CD4-positive, alpha-beta T cell treated with Interleukin-17A for 4 hours (primary cell): ENCODE measurements around the gene NPL.

Experiments
- DNase-seq: peaks from one replicate; pipeline ENCODE4 v3.0.0-alpha.2; 2020; ENCODE audit warnings: mixed read lengths

Gene NPL

DNA sequence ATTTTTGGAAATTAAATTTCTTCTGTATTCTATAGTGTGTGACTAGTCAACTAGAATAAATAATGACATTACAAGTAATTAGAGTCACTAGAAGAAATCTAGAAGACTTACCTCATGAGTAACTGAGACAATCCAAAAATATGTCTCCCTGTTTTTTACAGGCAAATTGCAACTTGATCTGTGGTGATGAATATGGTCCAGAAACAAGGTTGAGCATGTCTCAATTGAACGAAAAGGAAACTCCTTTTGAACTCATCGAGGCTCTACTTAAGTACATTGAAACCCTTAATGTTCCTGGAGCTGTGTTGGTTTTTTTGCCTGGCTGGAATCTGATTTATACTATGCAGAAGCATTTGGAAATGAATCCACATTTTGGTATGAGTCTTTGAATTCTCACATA lies 86.3 kb downstream of the NPL start:
- DNase-seq, result no peak

DNA sequence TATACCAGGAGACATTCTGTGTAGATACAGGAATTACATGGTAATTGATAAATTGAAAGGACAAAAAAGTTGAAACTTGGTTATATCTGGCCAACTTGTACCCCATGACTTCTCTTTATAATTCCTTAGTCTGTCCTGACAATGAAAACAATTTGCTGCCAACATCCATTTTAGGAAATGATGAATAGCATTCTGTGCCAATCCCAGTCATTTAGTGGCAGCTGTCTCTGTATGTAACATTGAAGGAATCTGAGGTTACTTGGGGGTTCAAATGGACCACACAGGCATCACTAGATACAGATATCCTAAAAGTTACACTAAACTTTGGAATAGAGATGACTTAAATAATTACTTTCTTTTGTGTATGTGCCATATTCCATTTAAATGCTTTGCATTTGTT lies 87.8 kb downstream of the NPL start:
- DNase-seq, result no peak

DNA sequence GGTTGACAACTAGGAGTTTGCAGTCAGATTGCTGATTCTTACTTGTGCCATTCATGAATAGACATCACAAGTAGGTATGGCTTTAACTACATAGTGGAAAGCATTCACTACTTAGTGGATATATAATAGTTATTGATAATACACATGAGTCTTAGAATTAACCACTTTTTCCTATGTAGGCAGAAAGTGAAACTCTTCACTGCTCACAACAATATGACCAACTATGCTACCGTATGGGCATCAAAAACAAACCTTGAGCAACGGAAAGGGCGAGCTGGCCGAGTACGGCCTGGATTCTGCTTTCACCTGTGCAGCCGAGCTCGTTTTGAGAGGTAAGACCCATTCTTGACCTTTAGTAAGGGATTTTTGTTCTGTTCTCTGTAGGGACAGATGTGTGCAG lies 88.3 kb downstream of the NPL start:
- DNase-seq, result no peak
